ENCODE measurements around the gene ANAPC5.
A peak's percentile ranks its signal among the peaks of the same experiment; 100 is the strongest.
"Not testable (repeated sequence)": the region's sequence is repeated elsewhere in the genome, so short reads cannot be mapped to it uniquely, and the experiment has no call there.

ANAPC5 gene

DNA sequence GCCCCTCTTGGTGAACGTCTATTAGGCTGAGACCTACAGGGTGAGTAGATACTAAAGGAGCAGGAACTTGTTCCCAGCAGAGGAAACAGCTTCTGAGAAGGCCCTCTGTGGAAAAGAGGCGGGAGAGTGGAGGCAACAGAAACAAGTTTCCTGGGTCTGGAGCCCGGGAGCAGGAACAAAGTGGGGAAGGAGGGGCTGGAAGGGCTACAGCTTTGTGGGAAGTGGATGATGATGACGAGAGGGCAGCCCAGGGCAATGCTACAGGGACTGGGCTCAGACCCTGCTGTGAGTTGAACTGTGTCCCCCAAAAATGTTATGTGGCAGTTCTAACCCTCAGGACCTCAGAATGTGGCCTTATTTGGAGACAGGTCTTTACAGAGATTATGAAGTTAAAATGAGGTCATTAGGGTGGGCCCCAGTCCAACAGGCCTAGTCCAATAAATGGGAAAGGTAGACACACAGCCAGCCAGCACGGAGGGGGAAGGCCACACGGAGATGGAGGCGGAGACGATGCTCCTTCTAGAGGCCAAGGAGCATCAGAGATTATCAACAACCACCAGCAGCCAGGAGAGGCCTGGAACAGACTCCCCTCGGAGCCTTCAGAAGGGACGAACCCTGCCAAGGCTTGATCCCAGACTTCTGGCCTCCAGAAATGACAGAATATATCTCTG lies 70.0 kb downstream of the ANAPC5 start:
- H3K27ac ChIP-seq, result no peak overlapping the region
- ChIA-PET CTCF (no interaction called here), POLR2A (ENCODE audit: low non-redundant PET) (no interaction called here)
- no peak for DNase-seq (ENCODE audit: low spot score)
- TF ChIP-seq, protein P1, sequence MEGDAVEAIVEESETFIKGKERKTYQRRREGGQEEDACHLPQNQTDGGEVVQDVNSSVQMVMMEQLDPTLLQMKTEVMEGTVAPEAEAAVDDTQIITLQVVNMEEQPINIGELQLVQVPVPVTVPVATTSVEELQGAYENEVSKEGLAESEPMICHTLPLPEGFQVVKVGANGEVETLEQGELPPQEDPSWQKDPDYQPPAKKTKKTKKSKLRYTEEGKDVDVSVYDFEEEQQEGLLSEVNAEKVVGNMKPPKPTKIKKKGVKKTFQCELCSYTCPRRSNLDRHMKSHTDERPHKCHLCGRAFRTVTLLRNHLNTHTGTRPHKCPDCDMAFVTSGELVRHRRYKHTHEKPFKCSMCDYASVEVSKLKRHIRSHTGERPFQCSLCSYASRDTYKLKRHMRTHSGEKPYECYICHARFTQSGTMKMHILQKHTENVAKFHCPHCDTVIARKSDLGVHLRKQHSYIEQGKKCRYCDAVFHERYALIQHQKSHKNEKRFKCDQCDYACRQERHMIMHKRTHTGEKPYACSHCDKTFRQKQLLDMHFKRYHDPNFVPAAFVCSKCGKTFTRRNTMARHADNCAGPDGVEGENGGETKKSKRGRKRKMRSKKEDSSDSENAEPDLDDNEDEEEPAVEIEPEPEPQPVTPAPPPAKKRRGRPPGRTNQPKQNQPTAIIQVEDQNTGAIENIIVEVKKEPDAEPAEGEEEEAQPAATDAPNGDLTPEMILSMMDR (conservative IDR thresholded peaks at IDR 0.05; ENCODE audit: low read depth), result no peak

DNA sequence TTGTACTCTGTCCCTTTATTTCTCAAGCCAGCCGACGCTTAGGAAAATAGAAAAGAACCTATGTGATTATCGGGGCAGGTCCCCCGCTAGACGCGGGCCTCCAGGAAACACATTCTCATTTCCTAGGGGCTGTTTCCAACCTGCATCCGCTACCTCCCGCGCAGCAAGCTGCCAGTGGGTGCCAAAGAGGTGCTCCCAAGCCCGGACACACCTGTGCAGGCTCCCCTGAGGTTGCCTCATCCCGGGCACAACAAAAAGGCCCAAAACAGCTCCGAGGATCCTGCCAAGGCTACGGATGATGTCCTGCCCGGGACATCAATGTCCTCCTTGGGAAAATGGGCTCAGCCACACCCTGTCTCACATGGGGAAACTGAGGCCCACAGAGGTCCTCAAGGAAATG lies 71.1 kb downstream of the ANAPC5 start:
- DNase-seq (ENCODE audit: low spot score); CTCF ChIA-PET; H3K27ac ChIP-seq; POLR2A ChIA-PET (ENCODE audit: low non-redundant PET): not testable (repeated sequence)

DNA sequence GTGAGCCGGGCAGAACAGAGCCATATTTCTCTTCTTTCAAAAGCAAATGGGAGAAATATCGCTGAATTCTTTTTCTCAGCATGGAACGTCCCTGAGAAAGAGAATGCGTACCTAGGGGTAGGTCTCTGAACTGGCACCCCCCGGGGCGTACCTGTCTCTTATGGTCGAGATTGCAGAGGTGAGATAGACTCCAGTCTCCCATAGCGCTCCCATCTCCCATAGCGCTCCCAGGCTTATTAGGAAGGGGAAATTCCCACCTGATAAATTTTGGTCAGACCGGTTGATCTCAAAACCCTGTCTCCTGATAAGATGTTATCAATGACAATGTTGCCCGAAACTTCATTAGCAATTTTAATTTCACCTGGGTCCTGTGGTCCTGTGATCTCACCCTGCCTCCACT lies 71.7 kb downstream of the ANAPC5 start:
- DNase-seq (ENCODE audit: low spot score); CTCF ChIA-PET; H3K27ac ChIP-seq; POLR2A ChIA-PET (ENCODE audit: low non-redundant PET): not testable (repeated sequence)

DNA sequence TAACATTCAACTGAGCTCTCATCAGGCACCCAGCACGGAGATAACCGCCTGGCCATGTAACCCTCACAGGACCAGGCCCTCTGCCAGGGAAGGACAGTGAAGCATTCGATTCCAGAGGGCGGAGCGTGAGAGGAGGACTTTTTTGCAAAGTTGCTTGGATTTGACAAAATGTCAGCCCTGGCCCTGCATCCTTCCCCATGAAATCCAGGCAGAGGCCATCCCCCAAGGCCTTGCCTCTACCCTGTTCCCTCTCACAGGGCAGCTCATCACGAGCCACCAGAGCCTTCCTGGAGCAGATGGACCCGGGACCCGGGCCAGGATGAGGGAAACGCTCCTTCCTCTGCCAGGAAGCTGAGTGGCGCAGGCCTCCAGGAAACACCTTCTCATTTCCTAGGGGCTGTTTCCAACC lies 72.7 kb downstream of the ANAPC5 start:
- 0 out of 2 replicates have a peak overlapping the region, but pooled peaks have one; percentile 11 for H3K27ac ChIP-seq
- POLR2A ChIA-PET (ENCODE audit: low non-redundant PET), result no interaction called here
- CTCF ChIA-PET, result interaction anchor here (0.6 to 0.7 kb wide), 2 partner anchors 9 to 66 kb away, joined by 3 read pairs; no protein-coding TSS in a partner anchor
- TF ChIP-seq, protein P1 (conservative IDR thresholded peaks at IDR 0.05; ENCODE audit: low read depth), result no peak
- no peak for DNase-seq (ENCODE audit: low spot score)

- no peak for DNase-seq (ENCODE audit: low spot score)
- peak overlapping the region; percentile 35; the same call in 1 of the 2 replicates for H3K27ac ChIP-seq
- POLR2A ChIA-PET (ENCODE audit: low non-redundant PET), result no interaction called here
- TF ChIP-seq, protein P1 (conservative IDR thresholded peaks at IDR 0.05; ENCODE audit: low read depth), result no peak
- CTCF ChIA-PET, result interaction anchor here (0.6 to 0.7 kb wide), 3 partner anchors 9 to 65 kb away, joined by 3 read pairs; no protein-coding TSS in a partner anchor
These were observed 73.2 kb downstream of the ANAPC5 start for GRCh38 chr12:121279071-121279375.

DNA sequence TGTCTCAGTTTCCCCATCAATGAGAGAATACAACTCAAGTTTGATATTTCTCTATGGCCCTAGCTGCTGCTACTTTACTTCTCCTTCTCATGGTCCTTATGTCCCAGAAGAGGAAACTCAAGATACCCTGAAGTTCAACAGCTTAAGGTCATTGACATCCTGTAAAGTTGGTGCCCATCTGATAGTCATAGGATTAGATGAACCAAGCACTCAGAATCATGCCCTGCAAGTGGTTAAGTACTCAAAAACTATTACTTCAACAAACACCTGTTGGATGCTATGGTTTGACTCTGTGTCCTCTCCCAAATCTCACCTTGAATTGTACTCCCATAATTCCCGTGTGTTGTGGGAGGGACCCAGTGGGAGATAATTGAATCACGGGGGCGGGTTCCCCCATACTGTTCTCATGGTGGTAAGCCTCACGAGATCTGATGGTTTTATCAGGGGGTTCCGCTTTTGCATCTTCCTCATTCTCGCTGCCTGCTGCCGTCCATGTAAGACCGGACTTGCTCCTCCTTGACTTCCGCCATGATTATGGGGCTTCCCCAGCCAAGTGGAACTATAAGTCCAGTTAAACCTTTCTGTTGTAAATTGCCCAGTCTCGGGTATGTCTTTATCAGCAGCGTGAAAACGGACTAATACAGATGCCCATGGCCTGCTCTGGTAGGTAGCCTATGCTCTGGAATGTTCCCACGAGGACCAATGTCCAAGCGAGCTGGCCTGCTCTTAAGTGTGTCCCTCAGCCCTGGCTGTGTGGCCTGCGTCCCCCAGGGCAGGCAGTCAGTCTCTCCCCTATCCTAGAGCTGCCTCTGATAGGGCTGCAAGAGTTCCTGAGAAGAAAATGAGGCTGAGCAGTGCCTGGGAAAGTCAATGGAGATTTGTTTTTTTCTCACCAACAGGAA lies 73.8 kb downstream of the ANAPC5 start:
- no peak for DNase-seq (ENCODE audit: low spot score)
- CTCF ChIA-PET, result interaction anchor here (0.6 to 0.7 kb wide), 2 partner anchors 53 to 65 kb away, joined by 3 read pairs; no protein-coding TSS in a partner anchor

GRCh38 chr12:121277374-121277759 lies 74.8 kb downstream of the ANAPC5 start:
- CTCF ChIA-PET, result interaction anchor here (1.0 kb wide), 1 partner anchor 166 kb away, joined by 4 read pairs; no protein-coding TSS in a partner anchor
- DNase-seq (ENCODE audit: low spot score), result no peak
- TF ChIP-seq, protein P1 (conservative IDR thresholded peaks at IDR 0.05; ENCODE audit: low read depth), result no peak
- H3K27ac ChIP-seq, result peak overlapping the region; percentile 84
- POLR2A ChIA-PET (ENCODE audit: low non-redundant PET), result interaction anchor here (0.5 kb wide), 1 partner anchor 71 kb away, joined by 3 read pairs; no protein-coding TSS in a partner anchor

More for the DNA sequence above, 73.8 kb downstream of the ANAPC5 start:
- H3K27ac ChIP-seq, result peak overlapping the region; percentile 35; the same call in 1 of the 2 replicates
- TF ChIP-seq, protein P1 (conservative IDR thresholded peaks at IDR 0.05; ENCODE audit: low read depth), result no peak
- POLR2A ChIA-PET (ENCODE audit: low non-redundant PET), result no interaction called here
